Testis (tissue), 3 donors: ENCODE data around the gene NRCAM. TPM values are rescaled to one million over a fixed set of nuclear protein-coding genes. Genes with fewer than 3 reads are reported as not detected.

Experiments used
- DNase-seq: peaks from one replicate; pipeline ENCODE4 v3.0.0-alpha.2; 2019
- H3K27ac ChIP-seq, 2 donors: fragments of 200-600 bp; sonication (generic); one replicate each; pipeline ENCODE4 v1.5.1; 2019
- H3K27me3 ChIP-seq: fragments of 200-600 bp; sonication (generic); one replicate; pipeline ENCODE4 v1.5.1; 2019
- H3K36me3 ChIP-seq: fragments of 200-600 bp; sonication (generic); one replicate; pipeline ENCODE4 v1.5.1; 2017; ENCODE audit warnings: low read depth; ENCODE audit errors: missing control alignments
- H3K4me1 ChIP-seq: fragments of 200-600 bp; sonication (generic); one replicate; pipeline ENCODE4 v1.5.1; 2019
- H3K4me3 ChIP-seq, 2 donors: fragments of 200-600 bp; sonication (generic); one replicate each; pipeline ENCODE4 v1.5.1; 2017 to 2019
- H3K9me3 ChIP-seq: fragments of 200-600 bp; sonication (generic); one replicate; pipeline ENCODE4 v1.5.1; 2017
- POLR2A ChIP-seq: fragments of 450-650 bp; IDR thresholded peaks from one replicate; pipeline ENCODE4 v1.6.1; 2017; ENCODE audit warnings: antibody characterized with exemption, mild to moderate bottlenecking, moderate library complexity
- WGBS, 2 donors: methylation state at CpG; one replicate each; pipeline ENCODE4 v1.1.5; 2018; 5-methylcytosine and 5-hydroxymethylcytosine counted together
- intact Hi-C: fragments of 100-400 bp; cut with DNase I; formaldehyde crosslinking; loops from one replicate; pipeline ENCODE4 v1.15.1; 2023; ENCODE audit warnings: low total_unique reads
- polyA plus RNA-seq: library from polyadenylated mRNA; stranded (reverse); fragments of 350-450 nt; fragmentation: Illumina TruSeq; extraction: RNeasy Lipid Tissue Mini Kit (QIAGEN cat#74804); gene quantifications from one replicate; pipeline ENCODE4 v1.2.3, GENCODE V29; 2014; ENCODE audit warnings: low read depth, low replicate concordance; ENCODE audit not compliant: insufficient read depth
- total RNA-seq, 2 donors: library from RNA; depleted of rRNA; stranded (reverse); fragments of >200 nt; gene quantifications; one replicate each; pipeline ENCODE4 v1.2.3, GENCODE V29; 2016
- TF ChIP-seq, protein P1 (sequence below), 3 experiments: fragments of 450-650 bp in 2 of 3; fragments of 200-600 bp in 1 of 3; sonication (generic) in 1 of 3; IDR thresholded peaks; one replicate each; pipeline ENCODE4 v1.5.1; 2016 to 2019; ENCODE audit warnings: antibody characterized with exemption in 3 of 3, mild to moderate bottlenecking in 2 of 3, moderate library complexity in 1 of 3

NRCAM gene
- total and polyA plus RNA-seq, 3 donors from 2014 or later, result 7.4 to 11.4 (median 7.6) TPM

DNA sequence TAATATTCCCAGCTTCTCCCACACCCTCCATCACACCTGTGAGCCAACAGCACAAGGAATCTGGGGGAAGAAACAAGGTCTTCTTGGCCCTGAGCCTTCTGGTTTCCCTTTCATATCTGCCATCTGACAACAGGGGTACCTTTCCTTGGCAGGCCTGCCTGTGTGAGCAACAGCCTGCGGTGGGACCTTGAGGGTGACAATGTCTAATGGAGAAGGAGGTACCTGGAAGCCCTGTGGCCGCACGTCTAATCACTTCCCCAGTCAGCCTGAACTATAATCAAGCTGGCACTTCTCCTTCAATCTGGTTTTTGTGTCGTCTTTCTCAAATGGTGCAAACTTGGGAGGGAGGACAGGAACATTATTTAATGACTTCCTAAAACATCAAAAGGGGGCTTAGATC is 41.2 kb downstream of the NRCAM start:
- 62 to 74% methylated on average over 4 of the region's 4 CpGs for WGBS, 2 donors
- Histone ChIP-seq H3K27ac (no peak overlapping the region), H3K4me1 (no peaks in the 10 kb centered on the region), H3K9me3 (no peaks in the 10 kb centered on the region), H3K27me3 (no peaks in the 10 kb centered on the region), H3K4me3 (no peak overlapping the region), H3K36me3 (no peaks in the 10 kb centered on the region)
- no peak for DNase-seq
- TF ChIP-seq POLR2A, result no peak
- TF ChIP-seq, protein P1, sequence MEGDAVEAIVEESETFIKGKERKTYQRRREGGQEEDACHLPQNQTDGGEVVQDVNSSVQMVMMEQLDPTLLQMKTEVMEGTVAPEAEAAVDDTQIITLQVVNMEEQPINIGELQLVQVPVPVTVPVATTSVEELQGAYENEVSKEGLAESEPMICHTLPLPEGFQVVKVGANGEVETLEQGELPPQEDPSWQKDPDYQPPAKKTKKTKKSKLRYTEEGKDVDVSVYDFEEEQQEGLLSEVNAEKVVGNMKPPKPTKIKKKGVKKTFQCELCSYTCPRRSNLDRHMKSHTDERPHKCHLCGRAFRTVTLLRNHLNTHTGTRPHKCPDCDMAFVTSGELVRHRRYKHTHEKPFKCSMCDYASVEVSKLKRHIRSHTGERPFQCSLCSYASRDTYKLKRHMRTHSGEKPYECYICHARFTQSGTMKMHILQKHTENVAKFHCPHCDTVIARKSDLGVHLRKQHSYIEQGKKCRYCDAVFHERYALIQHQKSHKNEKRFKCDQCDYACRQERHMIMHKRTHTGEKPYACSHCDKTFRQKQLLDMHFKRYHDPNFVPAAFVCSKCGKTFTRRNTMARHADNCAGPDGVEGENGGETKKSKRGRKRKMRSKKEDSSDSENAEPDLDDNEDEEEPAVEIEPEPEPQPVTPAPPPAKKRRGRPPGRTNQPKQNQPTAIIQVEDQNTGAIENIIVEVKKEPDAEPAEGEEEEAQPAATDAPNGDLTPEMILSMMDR (IDR thresholded peaks at IDR 0.05), result no peak
- intact Hi-C loops, result no loop called here

DNA sequence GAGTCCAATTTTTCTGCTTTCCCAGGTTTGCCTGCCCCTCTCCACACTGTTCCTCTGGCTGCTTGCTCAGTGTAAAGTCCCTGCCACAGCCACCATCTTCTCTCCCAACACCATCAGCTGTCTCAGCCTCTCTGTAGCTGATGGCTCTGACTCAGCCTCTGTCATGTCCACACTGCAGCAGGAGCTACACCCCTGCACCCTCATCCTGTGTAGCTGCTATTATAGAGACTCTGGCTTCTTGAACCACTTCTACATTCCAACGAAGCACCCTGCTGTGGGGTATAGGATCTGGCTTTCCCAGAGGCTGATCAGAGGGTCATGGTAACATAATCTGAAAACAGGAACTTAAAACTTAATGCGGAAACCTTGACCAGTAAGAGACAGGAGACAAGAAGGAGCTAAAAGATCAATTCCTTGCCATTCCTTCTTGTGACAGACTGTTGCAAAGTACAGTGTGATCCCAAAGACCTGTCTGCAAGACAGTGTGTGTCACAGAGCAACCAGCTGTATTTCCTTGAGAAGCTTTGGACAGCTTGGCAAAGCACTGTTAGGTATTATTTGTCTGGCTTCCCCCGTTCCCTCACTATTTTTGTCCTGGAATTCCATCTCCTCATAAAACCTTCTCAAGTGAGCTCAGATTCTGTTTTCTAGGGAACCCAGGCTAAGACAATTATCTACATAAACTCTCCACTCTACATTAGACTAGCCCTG is 42.3 kb downstream of the NRCAM start:
- no peak for TF ChIP-seq POLR2A
- Histone ChIP-seq H3K27me3 (no peaks in the 10 kb centered on the region), H3K27ac (no peak overlapping the region), H3K36me3 (no peaks in the 10 kb centered on the region), H3K4me1 (no peaks in the 10 kb centered on the region), H3K4me3 (no peak overlapping the region), H3K9me3 (no peaks in the 10 kb centered on the region)
- intact Hi-C loops, result no loop called here
- no peak for DNase-seq
- 59 to 67% methylated on average over 3 of the region's 3 CpGs for WGBS, 2 donors

DNA sequence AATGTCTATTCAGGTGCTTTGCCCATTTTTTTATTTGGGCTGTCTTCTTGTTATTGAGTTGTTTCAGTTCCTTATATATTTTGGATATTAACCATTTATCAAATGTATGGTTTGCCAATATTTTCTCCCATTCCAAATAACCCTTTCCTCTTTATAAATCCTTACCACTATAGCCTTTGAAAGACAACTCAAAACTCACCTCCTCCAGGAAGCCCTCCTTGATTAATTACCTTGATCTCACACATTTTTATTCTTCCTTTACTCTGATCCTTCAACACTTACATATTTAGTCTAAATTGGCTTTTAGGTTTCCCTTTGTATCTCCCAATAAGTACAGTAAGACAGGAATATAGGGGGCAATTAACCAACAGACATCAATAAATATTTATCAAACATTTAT is 42.9 kb downstream of the NRCAM start:
- H3K4me1 ChIP-seq, result no peaks in the 10 kb centered on the region
- H3K27ac ChIP-seq, result no peak overlapping the region

DNA sequence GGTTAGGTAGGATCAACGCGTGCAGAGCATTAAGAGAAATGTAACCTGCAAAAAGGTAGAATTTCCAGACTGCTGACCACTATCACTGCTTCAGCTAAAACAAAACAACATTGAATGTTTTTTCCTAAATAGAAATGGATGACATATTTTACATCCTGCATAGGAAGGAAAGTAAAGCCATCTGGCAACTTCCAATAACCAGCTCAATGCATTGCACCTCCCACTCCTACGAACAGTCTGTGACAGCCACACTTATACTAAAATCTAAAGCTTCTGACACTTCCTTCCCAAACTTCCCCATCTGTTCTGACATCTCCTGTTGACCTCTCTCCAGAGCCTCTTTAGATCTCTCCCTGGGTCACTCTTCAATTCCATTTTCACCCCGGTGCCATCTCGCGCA is 47.1 kb downstream of the NRCAM start:
- 95 to 96% methylated on average over 6 of the region's 6 CpGs for WGBS, 2 donors
- TF ChIP-seq POLR2A, result no peak
- TF ChIP-seq, protein P1 (IDR thresholded peaks at IDR 0.05), result no peak
- intact Hi-C loops, result no loop called here
- Histone ChIP-seq H3K9me3 (no peaks in the 10 kb centered on the region), H3K4me3 (no peak overlapping the region), H3K27me3 (no peaks in the 10 kb centered on the region), H3K36me3 (no peaks in the 10 kb centered on the region), H3K27ac (no peak overlapping the region), H3K4me1 (no peaks in the 10 kb centered on the region)
- DNase-seq, result no peak

More for the DNA sequence above, 42.9 kb downstream of the NRCAM start:
- no peak for DNase-seq
- no peak for TF ChIP-seq POLR2A
- TF ChIP-seq, protein P1 (IDR thresholded peaks at IDR 0.05), result no peak
- intact Hi-C loops, result no loop called here
- Histone ChIP-seq H3K4me3 (no peak overlapping the region), H3K9me3 (no peaks in the 10 kb centered on the region), H3K36me3 (no peaks in the 10 kb centered on the region), H3K27me3 (no peaks in the 10 kb centered on the region)

DNA sequence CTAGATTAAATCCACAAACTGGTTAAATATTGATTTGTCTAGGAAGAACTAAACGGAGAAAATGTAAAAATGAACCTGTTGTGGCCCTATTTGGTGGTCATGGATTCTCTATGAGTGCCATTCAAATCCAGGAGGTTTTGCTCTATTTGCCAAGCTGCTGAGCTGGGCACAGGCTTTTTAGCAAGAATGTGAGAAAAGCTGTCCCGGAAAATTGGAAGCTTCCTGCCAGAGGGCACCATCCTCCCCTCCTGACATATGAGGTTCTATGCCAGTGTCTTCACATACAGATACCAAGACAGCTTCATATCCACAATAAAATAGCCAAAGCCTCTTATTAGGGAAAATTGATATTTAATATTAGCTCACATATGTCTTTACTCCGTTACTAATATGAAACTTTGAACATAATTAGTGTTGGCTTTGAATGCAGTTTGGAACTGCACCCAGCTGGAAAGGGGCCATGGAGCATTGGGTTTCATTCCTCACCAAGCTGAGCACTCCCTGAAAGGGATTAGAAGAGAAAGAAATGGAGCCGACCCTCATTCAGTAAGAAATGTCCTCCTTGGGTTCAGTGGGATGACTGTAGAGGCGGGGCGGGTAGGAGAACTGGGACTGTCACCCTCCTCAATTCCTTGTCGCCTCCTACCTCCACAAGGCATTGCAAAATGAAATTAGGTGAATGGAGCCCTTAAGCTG is 47.8 kb downstream of the NRCAM start:
- Histone ChIP-seq H3K27ac (no peak overlapping the region), H3K9me3 (no peaks in the 10 kb centered on the region)
- 73 to 77% methylated on average over 7 of the region's 7 CpGs for WGBS, 2 donors

More for the DNA sequence above, 47.8 kb downstream of the NRCAM start:
- no peak for TF ChIP-seq POLR2A
- TF ChIP-seq, protein P1 (IDR thresholded peaks at IDR 0.05), result no peak
- Histone ChIP-seq H3K4me3 (no peak overlapping the region), H3K36me3 (no peaks in the 10 kb centered on the region), H3K27me3 (no peaks in the 10 kb centered on the region), H3K4me1 (no peaks in the 10 kb centered on the region)
- DNase-seq, result no peak
- intact Hi-C loops, result no loop called here
